RWPE1 (cell line): ENCODE data around the gene CTPS1.

ENCODE experiments used
- CTCF ChIA-PET: fragments of 350-600 bp; sonication (Branson Sonifier 250); formaldehyde crosslinking; extraction: SDS; loops from one replicate; lab custom pipeline; 2021; lab: Yijun Ruan, JAX
- POLR2A ChIA-PET: fragments of 400-600 bp; formaldehyde crosslinking; extraction: SDS; loops from one replicate; lab custom pipeline; 2020; ENCODE audit warnings: antibody characterized with exemption; ENCODE audit not compliant: low non-redundant PET; lab: Yijun Ruan, JAX
- DNase-seq: peaks from one replicate; pipeline ENCODE4 v3.0.0; 2012; ENCODE audit warnings: low spot score
- H3K27ac ChIP-seq: fragments of 450-650 bp; 2 replicates; pipeline ENCODE4 v1.5.1; 2017
- TF ChIP-seq, protein P1 (sequence below): fragments of 450-650 bp; conservative IDR thresholded peaks from 2 replicates; pipeline ENCODE4 v1.5.1; 2017; ENCODE audit warnings: low read depth, mild to moderate bottlenecking

Gene CTPS1

DNA sequence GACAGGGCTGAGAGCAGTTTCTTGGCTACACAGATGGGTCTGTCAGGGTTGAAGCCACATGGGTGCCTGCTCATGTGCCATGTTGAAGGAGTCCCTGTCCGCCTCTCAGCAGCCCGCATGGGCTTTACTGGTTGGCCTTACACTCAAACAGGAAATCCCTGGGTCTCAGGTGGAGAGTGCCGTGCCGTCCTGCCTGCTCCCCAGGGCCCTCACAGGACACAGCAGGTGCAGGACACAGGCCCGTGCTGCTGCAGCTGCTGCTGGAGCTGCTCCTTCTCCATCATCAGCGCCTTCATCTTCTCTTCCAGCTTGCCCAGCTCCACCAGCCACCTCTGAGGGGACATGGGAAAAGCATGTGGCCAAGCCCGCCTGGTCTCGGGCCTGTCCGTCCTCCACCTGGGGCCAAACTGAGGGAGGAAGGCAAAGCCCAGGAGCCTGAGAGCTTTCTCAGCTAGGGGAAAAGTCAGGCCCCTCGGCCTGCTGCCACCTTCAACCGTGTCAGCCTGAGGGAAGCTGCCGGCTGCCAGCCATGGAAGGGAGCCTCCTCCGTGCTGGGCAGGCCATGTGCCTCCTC is 36.5 kb downstream of the CTPS1 start:
- ChIA-PET CTCF (no interaction called here), POLR2A (no interaction called here)
- TF ChIP-seq, protein P1, sequence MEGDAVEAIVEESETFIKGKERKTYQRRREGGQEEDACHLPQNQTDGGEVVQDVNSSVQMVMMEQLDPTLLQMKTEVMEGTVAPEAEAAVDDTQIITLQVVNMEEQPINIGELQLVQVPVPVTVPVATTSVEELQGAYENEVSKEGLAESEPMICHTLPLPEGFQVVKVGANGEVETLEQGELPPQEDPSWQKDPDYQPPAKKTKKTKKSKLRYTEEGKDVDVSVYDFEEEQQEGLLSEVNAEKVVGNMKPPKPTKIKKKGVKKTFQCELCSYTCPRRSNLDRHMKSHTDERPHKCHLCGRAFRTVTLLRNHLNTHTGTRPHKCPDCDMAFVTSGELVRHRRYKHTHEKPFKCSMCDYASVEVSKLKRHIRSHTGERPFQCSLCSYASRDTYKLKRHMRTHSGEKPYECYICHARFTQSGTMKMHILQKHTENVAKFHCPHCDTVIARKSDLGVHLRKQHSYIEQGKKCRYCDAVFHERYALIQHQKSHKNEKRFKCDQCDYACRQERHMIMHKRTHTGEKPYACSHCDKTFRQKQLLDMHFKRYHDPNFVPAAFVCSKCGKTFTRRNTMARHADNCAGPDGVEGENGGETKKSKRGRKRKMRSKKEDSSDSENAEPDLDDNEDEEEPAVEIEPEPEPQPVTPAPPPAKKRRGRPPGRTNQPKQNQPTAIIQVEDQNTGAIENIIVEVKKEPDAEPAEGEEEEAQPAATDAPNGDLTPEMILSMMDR = no peak
- DNase-seq = no peak
- H3K27ac ChIP-seq = peak overlapping the region; percentile 56

DNA sequence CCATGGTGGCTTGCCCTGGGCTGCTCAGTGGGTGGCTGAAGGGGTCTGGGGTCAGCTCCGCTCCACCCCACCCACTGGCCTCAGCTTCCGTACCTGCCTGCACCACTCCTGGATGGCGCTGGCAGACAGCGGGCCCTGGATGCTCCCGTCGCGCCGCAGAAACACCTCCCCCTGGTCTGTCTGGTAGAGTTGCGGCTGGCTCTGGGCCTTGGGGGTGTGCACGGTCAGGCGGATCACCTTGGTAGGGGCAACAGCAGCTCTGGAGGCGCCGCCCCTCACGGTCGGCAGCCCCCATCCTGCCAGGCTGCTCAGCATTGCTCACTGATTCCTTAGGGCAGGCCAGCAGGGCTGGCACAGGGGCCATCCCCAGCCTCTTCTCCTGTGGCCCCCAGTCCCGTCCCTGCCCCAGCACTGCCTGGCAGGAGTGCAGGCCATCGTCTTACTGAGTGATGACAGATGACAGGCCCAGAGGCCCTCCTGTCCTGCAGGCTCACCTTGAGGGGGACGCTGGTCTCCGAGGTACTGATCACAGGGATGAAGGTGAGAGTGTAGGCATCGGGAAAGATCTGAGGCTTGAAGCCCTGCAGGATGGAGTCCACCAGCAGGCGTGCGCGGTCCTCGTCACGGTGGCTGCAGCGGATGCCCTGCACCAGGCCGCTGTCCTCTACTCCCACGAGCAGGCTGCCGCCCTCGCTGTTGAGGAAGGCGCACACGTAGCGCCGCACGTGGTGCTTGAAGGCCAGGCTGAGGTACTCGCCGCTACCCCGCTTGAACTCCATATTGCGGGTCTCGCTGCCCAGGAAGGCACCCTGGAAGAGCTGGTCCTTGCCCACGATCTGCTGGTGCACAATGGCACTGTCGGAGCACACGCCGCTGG is 37.9 kb downstream of the CTPS1 start:
- DNase-seq = no peak
- TF ChIP-seq, protein P1 = no peak
- CTCF ChIA-PET = interaction anchor here (0.6 kb wide), 1 partner anchor 17 kb away, joined by 3 read pairs; no protein-coding TSS in a partner anchor

DNA sequence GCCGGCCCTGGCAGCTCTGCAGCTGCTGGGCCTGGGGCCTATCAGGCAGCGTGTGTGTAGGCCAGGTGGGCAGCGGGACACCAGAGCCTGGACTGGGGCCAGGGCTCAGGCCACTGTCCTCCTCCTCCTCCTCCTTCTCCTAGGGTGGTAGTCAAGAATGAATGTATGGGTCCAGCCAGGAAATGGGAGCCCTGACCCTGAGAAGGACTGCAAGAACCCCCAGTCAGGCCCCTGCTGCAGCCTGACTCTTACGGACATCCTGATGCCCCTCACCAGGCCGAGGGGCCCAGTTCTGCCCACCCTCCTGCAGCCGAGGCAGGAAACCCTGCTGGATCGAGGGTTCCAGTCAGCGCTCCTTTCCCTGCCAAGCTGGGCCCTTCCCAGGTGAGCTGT is 38.5 kb downstream of the CTPS1 start:
- DNase-seq = no peak
- H3K27ac ChIP-seq = peak overlapping the region; percentile 59
- ChIA-PET CTCF (interaction anchor here (0.6 kb wide), 1 partner anchor 18 kb away, joined by 3 read pairs; no protein-coding TSS in a partner anchor), POLR2A (no interaction called here)
- TF ChIP-seq, protein P1 = no peak

More for the DNA sequence above, 37.9 kb downstream of the CTPS1 start:
- POLR2A ChIA-PET = no interaction called here
- H3K27ac ChIP-seq = peak overlapping the region; percentile 59

- TF ChIP-seq, protein P1 = no peak
- no peak for DNase-seq
- ChIA-PET CTCF (interaction anchor here (0.6 to 1.8 kb wide), 3 partner anchors 16 to 762 kb away, joined by 3 to 5 read pairs (median 3); no protein-coding TSS in a partner anchor), POLR2A (no interaction called here)
- peak overlapping the region; percentile 59 for H3K27ac ChIP-seq
These were observed 39.9 kb downstream of the CTPS1 start for GRCh38 chr1:41019353-41019745.

DNA sequence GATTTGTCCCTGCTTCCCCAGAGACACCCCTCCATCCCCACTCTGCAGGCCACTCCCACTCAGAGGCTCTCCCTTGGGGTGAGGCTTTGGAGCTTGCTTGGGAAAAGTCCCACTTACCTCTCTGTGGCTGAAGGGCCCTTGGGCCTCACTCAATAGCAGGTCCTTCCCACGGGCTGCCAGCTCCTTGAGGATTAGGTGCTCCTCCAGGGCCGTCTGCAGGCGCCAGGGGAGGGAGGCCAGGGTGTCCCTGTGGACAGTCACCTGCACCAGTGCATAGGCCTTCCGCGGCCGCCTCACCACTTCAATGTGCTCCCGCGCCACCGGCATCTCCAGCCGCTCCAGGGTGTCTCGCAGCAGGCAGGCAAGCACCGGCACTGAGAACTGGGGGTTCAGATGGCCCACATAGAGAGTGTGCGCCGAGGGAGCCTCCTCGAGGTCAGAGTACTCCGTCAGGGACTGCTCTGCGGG is 40.6 kb downstream of the CTPS1 start:
- ChIA-PET POLR2A (no interaction called here), CTCF (interaction anchor here (0.6 to 1.8 kb wide), 3 partner anchors 17 to 221 kb away, joined by 3 to 5 read pairs (median 3); no protein-coding TSS in a partner anchor)
- no peak for DNase-seq
- TF ChIP-seq, protein P1 = no peak
- H3K27ac ChIP-seq = peak overlapping the region; percentile 59

GRCh38 chr1:41020654-41021053 is 41.2 kb downstream of the CTPS1 start:
- POLR2A ChIA-PET = no interaction called here
- H3K27ac ChIP-seq = peak overlapping the region; percentile 59
- no peak for DNase-seq
- TF ChIP-seq, protein P1 = no peak
- CTCF ChIA-PET = interaction anchor here (0.6 to 1.8 kb wide), 2 partner anchors 17 to 28 kb away, joined by 3 to 5 read pairs; no protein-coding TSS in a partner anchor
